NB4 (cell line): ENCODE measurements around the gene MDH1.
"Not testable (repeated sequence)": the region's sequence is repeated elsewhere in the genome, so short reads cannot be mapped to it uniquely, and the experiment has no call there.

Source experiments
- DNase-seq: peaks from one replicate; pipeline ENCODE4 v3.0.0; 2010; ENCODE audit warnings: low read depth
- H3K4me3 ChIP-seq: one replicate; pipeline ENCODE4 v1.5.1; 2011; ENCODE audit warnings: mild to moderate bottlenecking, low read depth, low read length, moderate library complexity
- CTCF ChIP-seq: IDR thresholded peaks from one replicate; pipeline ENCODE4 v1.5.1; 2012; ENCODE audit warnings: low read depth, low read length
- MAX ChIP-seq: IDR thresholded peaks from 2 replicates; pipeline ENCODE4 v1.6.1; 2011; ENCODE audit warnings: low read depth, low read length
- MYC ChIP-seq: IDR thresholded peaks from 2 replicates; pipeline ENCODE4 v1.6.1; 2011; ENCODE audit warnings: low read depth, low read length
- POLR2A ChIP-seq: IDR thresholded peaks from 2 replicates; pipeline ENCODE4 v1.6.1; 2011; ENCODE audit warnings: mild to moderate bottlenecking; ENCODE audit not compliant: insufficient read length; ENCODE audit errors: extremely low read depth

MDH1 gene

GRCh38 chr2:63594660-63595059, 5.9 kb downstream of the MDH1 start:
- no peak overlapping the region for H3K4me3 ChIP-seq
- no peak for DNase-seq
- TF ChIP-seq POLR2A: no peak
- TF ChIP-seq CTCF: no peak
- no peak for TF ChIP-seq MYC
- no peak for TF ChIP-seq MAX

GRCh38 chr2:63596401-63596883, 7.7 kb downstream of the MDH1 start:
- no peak for TF ChIP-seq MAX
- TF ChIP-seq MYC: no peak
- TF ChIP-seq POLR2A: no peak
- no peak for TF ChIP-seq CTCF
- no peak overlapping the region for H3K4me3 ChIP-seq
- DNase-seq: no peak

GRCh38 chr2:63598981-63599380, 10.2 kb downstream of the MDH1 start:
- DNase-seq: no peak
- H3K4me3 ChIP-seq: no peak overlapping the region
- TF ChIP-seq CTCF (no peak), MYC (no peak), POLR2A (no peak), MAX (no peak)

GRCh38 chr2:63600881-63601460, 12.2 kb downstream of the MDH1 start:
- TF ChIP-seq CTCF (no peak), MYC (no peak), MAX (no peak), POLR2A (no peak)
- no peak for DNase-seq

GRCh38 chr2:63604666-63605065, 15.9 kb downstream of the MDH1 start:
- H3K4me3 ChIP-seq: no peak overlapping the region
- no peak for TF ChIP-seq CTCF
- no peak for TF ChIP-seq MAX
- no peak for TF ChIP-seq MYC
- TF ChIP-seq POLR2A: no peak
- no peak for DNase-seq

More at GRCh38 chr2:63600881-63601460, 12.2 kb downstream of the MDH1 start:
- no peak overlapping the region for H3K4me3 ChIP-seq

GRCh38 chr2:63608865-63609264, 20.1 kb downstream of the MDH1 start:
- not testable (repeated sequence) for DNase-seq

More at GRCh38 chr2:63608865-63609264, 20.1 kb downstream of the MDH1 start:
- not testable (repeated sequence) for H3K4me3 ChIP-seq
